HepG2 (cell line): ENCODE data around the gene ADCY9. TPM values are rescaled to one million over a fixed set of nuclear protein-coding genes. Genes with fewer than 3 reads are reported as not detected.
A peak's percentile ranks its signal among the peaks of the same experiment; 100 is the strongest.

Source experiments
- ARID4A ChIP-seq: sonication (generic); formaldehyde crosslinking; IDR thresholded peaks from 2 replicates; pipeline ENCODE4 v1.5.0; 2020; ENCODE audit warnings: mild to moderate bottlenecking, missing genetic modification reagents, borderline replicate concordance
- ASH2L ChIP-seq: fragments of 300-600, 200-600 bp; sonication (generic); IDR thresholded peaks from 2 replicates; pipeline ENCODE4 v1.7.0; 2017; ENCODE audit warnings: low read depth, mild to moderate bottlenecking, moderate library complexity, mixed read lengths, low read length; ENCODE audit not compliant: insufficient read length
- CHCHD3 ChIP-seq: sonication (generic); formaldehyde crosslinking; IDR thresholded peaks from 2 replicates; pipeline ENCODE4 v1.8.0; 2022; ENCODE audit warnings: mild to moderate bottlenecking, missing genetic modification reagents, moderate library complexity
- DMAP1 ChIP-seq: IDR thresholded peaks from 2 replicates; pipeline ENCODE4 v1.6.1; 2016
- KLF15 ChIP-seq: sonication (generic); formaldehyde crosslinking; IDR thresholded peaks from 2 replicates; pipeline ENCODE4 v1.8.1; 2023; ENCODE audit warnings: borderline replicate concordance, mild to moderate bottlenecking, inconsistent platforms, missing genetic modification reagents, mixed read lengths
- MED1 ChIP-seq: sonication (generic); formaldehyde crosslinking; IDR thresholded peaks from 2 replicates; pipeline ENCODE4 v1.4.0; 2020; ENCODE audit warnings: missing genetic modification reagents
- MEF2D ChIP-seq: sonication (generic); formaldehyde crosslinking; IDR thresholded peaks from 2 replicates; pipeline ENCODE4 v1.5.1; 2020; ENCODE audit warnings: mild to moderate bottlenecking, missing genetic modification reagents
- RAD21 ChIP-seq: fragments of 450-650 bp; formaldehyde crosslinking; IDR thresholded peaks from 2 replicates; pipeline ENCODE4 v1.5.0; 2020; ENCODE audit warnings: mild to moderate bottlenecking
- RBM39 ChIP-seq: fragments of 200-400 bp; formaldehyde crosslinking; IDR thresholded peaks from one replicate; pipeline ENCODE4 v1.6.1; 2018; ENCODE audit warnings: antibody characterized with exemption, mild to moderate bottlenecking, low read depth, low read length; ENCODE audit not compliant: poor library complexity, severe bottlenecking
- RFXAP ChIP-seq: sonication (generic); formaldehyde crosslinking; IDR thresholded peaks from 2 replicates; pipeline ENCODE4 v1.4.0; 2020; ENCODE audit warnings: missing genetic modification reagents, borderline replicate concordance
- SIN3A ChIP-seq: IDR thresholded peaks from 2 replicates; pipeline ENCODE4 v1.6.1; 2011; ENCODE audit warnings: low read depth, mild to moderate bottlenecking, control low read depth, low read length, borderline replicate concordance
- TFAP4 ChIP-seq: sonication (generic); IDR thresholded peaks from 2 replicates; pipeline ENCODE4 v1.6.1; 2016; ENCODE audit warnings: low read depth, borderline replicate concordance
- YEATS4 ChIP-seq: sonication (generic); formaldehyde crosslinking; IDR thresholded peaks from 2 replicates; pipeline ENCODE4 v1.4.0; 2020; ENCODE audit warnings: missing genetic modification reagents, borderline replicate concordance
- ZC3H13 ChIP-seq: sonication (generic); formaldehyde crosslinking; IDR thresholded peaks from 2 replicates; pipeline ENCODE4 v1.8.1; 2023; ENCODE audit warnings: mild to moderate bottlenecking, missing genetic modification reagents, moderate library complexity
- ZFP90 ChIP-seq: sonication (generic); formaldehyde crosslinking; IDR thresholded peaks from 2 replicates; pipeline ENCODE4 v1.8.0; 2022; ENCODE audit warnings: missing genetic modification reagents, mild to moderate bottlenecking, inconsistent platforms, borderline replicate concordance
- ZNF691 ChIP-seq: sonication (generic); formaldehyde crosslinking; IDR thresholded peaks from 2 replicates; pipeline ENCODE4 v1.4.0; 2020; ENCODE audit warnings: missing genetic modification reagents, low read depth, mild to moderate bottlenecking, borderline replicate concordance
- ZNF704 ChIP-seq: sonication (generic); formaldehyde crosslinking; IDR thresholded peaks from 2 replicates; pipeline ENCODE4 v1.8.1; 2023; ENCODE audit warnings: mild to moderate bottlenecking, inconsistent platforms, moderate library complexity, missing genetic modification reagents, borderline replicate concordance
- ZNF777 ChIP-seq: sonication (generic); formaldehyde crosslinking; IDR thresholded peaks from 2 replicates; pipeline ENCODE4 v1.4.0; 2020; ENCODE audit warnings: missing genetic modification reagents
- ZNF780A ChIP-seq: sonication (generic); formaldehyde crosslinking; IDR thresholded peaks from 2 replicates; pipeline ENCODE4 v1.8.0; 2022; ENCODE audit warnings: mild to moderate bottlenecking, missing genetic modification reagents, moderate library complexity
- polyA plus RNA-seq, 8 experiments: library from polyadenylated mRNA; depleted of rRNA in 3 of 8; stranded (reverse) in 7 of 8; unstranded in 1 of 8; fragments of >200 nt; fragmentation: Illumina TruSeq in 4 of 8; extraction: Trizol in 4 of 8; gene quantifications; 2 replicates each; pipeline versions ENCODE4 v1.2.1 to v1.2.3, GENCODE V29; 2011 to 2016; ENCODE audit warnings: low read depth in 4 of 8, missing spikeins in 1 of 8, mixed read lengths in 1 of 8; ENCODE audit not compliant: insufficient read depth in 1 of 8
- total RNA-seq, 5 experiments: library from RNA; depleted of rRNA; stranded (reverse); fragments of >200 nt; fragmentation: Illumina TruSeq; extraction: Trizol; gene quantifications; 2 replicates each; pipeline ENCODE4 v1.2.3, GENCODE V29; 2016; ENCODE audit warnings: low read depth in 1 of 5

The ADCY9 gene
- total and polyA plus RNA-seq, 2 of the 13 experiments (the other 11 are each of a cell fraction or from before 2014, with no cell fraction given), result 11.2 to 13.9 TPM

- TF ChIP-seq ZNF704 (0 out of 2 replicates have a peak, but pooled peaks have one; percentile 58), ZNF777 (peak; percentile 66), MED1 (CRISPR knock-in tag) (peak; percentile 22; the same call in 1 of the 2 replicates), TFAP4 (peak; percentile 23; the same call in 1 of the 2 replicates), DMAP1 (CRISPR knock-in tag) (no peak), ZNF691 (CRISPR knock-in tag) (no peak), YEATS4 (CRISPR knock-in tag) (peak; percentile 39; the same call in 1 of the 2 replicates), ASH2L (peak; percentile 34), MEF2D (CRISPR knock-in tag) (0 out of 2 replicates have a peak, but pooled peaks have one; percentile 3), RAD21 (CRISPR knock-in tag) (0 out of 2 replicates have a peak, but pooled peaks have one; percentile 16), SIN3A (no peak; the same call in 1 of the 2 replicates), ZNF780A (CRISPR knock-in tag) (no peak), KLF15 (CRISPR knock-in tag) (no peak), ZC3H13 (peak; percentile 72; the same call in 1 of the 2 replicates), ZFP90 (CRISPR knock-in tag) (0 out of 2 replicates have a peak, but pooled peaks have one; percentile 38), RFXAP (CRISPR knock-in tag) (peak; percentile 60; the same call in 1 of the 2 replicates), CHCHD3 (CRISPR knock-in tag) (peak; percentile 23; the same call in 1 of the 2 replicates), RBM39 (peak; percentile 74), ARID4A (CRISPR knock-in tag) (peak; percentile 57)
Observed at GRCh38 chr16:4115209-4115948, 863 bp downstream of the ADCY9 start (continued).
